CD4-positive, alpha-beta T cell treated with Interleukin-1 beta for 1 hour (primary cell): ENCODE data around the gene PPP1R9A.

Experiments used
- DNase-seq, 2 donors: peaks; one replicate each; pipeline ENCODE4 v3.0.0-alpha.2; 2020 to 2022

PPP1R9A gene

GRCh38 chr7:95102662-95103061 is 195.3 kb downstream of the PPP1R9A start:
- DNase-seq = no peak

GRCh38 chr7:95104739-95105138 is 197.3 kb downstream of the PPP1R9A start:
- DNase-seq = no peak

- DNase-seq = no peak
Observed at GRCh38 chr7:95105627-95106026, 198.2 kb downstream of the PPP1R9A start.

- no peak for DNase-seq
Observed at GRCh38 chr7:95106401-95106800, 199.0 kb downstream of the PPP1R9A start.

GRCh38 chr7:95110707-95111106 is 203.3 kb downstream of the PPP1R9A start:
- no peak for DNase-seq

- DNase-seq = no peak
Observed at GRCh38 chr7:95113590-95113989, 206.2 kb downstream of the PPP1R9A start.

- no peak for DNase-seq
Observed at GRCh38 chr7:95126053-95126709, 218.8 kb downstream of the PPP1R9A start.

GRCh38 chr7:95132500-95132899 is 225.1 kb downstream of the PPP1R9A start:
- no peak for DNase-seq

GRCh38 chr7:95139922-95140321 is 232.5 kb downstream of the PPP1R9A start:
- DNase-seq = no peak

GRCh38 chr7:95141755-95142154 is 234.4 kb downstream of the PPP1R9A start:
- DNase-seq = no peak

- DNase-seq = no peak
Observed at GRCh38 chr7:95144256-95144655, 236.9 kb downstream of the PPP1R9A start.

GRCh38 chr7:95155965-95156364 is 248.6 kb downstream of the PPP1R9A start:
- no peak for DNase-seq

GRCh38 chr7:95157381-95157780 is 250.0 kb downstream of the PPP1R9A start:
- no peak for DNase-seq

GRCh38 chr7:95169678-95170077 is 262.3 kb downstream of the PPP1R9A start:
- DNase-seq = no peak

- DNase-seq = no peak
Observed at GRCh38 chr7:95172420-95172819, 265.0 kb downstream of the PPP1R9A start.

GRCh38 chr7:95190515-95190914 is 283.1 kb downstream of the PPP1R9A start:
- DNase-seq = no peak

GRCh38 chr7:95191795-95192194 is 284.4 kb downstream of the PPP1R9A start:
- DNase-seq = no peak

GRCh38 chr7:95198863-95199262 is 291.5 kb downstream of the PPP1R9A start:
- DNase-seq = no peak

- no peak for DNase-seq
Observed at GRCh38 chr7:95199779-95200558, 292.6 kb downstream of the PPP1R9A start.

- DNase-seq = no peak
Observed at GRCh38 chr7:95200741-95201140, 293.3 kb downstream of the PPP1R9A start.

- no peak for DNase-seq
Observed at GRCh38 chr7:95201727-95202126, 294.3 kb downstream of the PPP1R9A start.

GRCh38 chr7:95204618-95205017 is 297.2 kb downstream of the PPP1R9A start:
- no peak for DNase-seq

GRCh38 chr7:95205665-95206225 is 298.4 kb downstream of the PPP1R9A start:
- no peak for DNase-seq

GRCh38 chr7:95209276-95209675 is 301.9 kb downstream of the PPP1R9A start:
- DNase-seq = no peak
